Gastroesophageal sphincter (tissue), 3 donors: Measurements from ENCODE around the gene MRPL46.

Experiments used
- EP300 ChIP-seq: sonication (generic); formaldehyde crosslinking; IDR thresholded peaks from one replicate; pipeline ENCODE4 v1.6.1; 2017; ENCODE audit warnings: antibody characterized with exemption, mild to moderate bottlenecking
- POLR2A ChIP-seq, 2 donors: fragments of 450-650 bp; IDR thresholded peaks; one replicate each; pipeline ENCODE4 v1.6.1; 2017; ENCODE audit warnings: antibody characterized with exemption in 2 of 2, mild to moderate bottlenecking in 2 of 2, moderate library complexity in 1 of 2
- TF ChIP-seq, protein P1 (sequence below), 4 experiments: fragments of 200-600 bp in 2 of 4; fragments of 450-650 bp in 2 of 4; sonication (generic) in 1 of 4; IDR thresholded peaks; one replicate each; pipeline ENCODE4 v1.5.1; 2017 to 2019; ENCODE audit warnings: antibody characterized with exemption in 4 of 4, mild to moderate bottlenecking in 2 of 4, moderate library complexity in 2 of 4

DNA sequence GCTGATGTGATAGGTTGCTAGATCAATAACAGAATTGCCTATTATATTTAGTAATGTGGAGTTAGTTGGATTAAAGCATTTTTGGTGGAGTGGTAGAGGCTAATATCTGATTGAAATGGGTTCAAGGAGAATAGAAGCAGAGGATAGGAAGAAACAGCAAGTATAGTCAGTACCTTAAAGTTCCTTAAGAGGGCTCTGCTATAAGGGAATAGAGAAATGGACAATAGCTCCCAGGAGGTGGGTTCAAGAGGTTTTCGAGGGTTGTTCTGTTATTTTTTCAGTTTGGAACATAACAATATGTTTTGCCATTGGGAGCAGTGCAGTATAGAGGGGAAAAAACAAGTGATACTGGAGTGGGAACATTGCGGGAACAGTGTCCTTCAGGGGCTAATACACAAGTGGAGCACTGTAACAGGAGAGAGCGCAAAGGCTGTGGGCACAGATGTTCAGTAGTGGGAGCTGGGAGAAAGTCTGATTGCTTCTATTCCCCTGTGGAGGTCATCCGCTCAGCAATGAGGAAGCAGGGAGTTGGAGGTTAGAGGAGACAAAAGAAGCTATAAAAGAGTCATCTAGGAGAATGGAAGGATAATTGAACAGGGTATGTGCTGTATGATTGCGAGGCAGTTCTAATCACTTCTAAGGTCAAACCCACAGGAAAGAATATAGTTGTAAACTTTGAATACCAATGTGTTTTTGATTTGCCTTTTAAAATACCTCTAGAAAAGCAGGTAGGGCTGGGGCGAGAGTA, 3.6 kb upstream of the MRPL46 start:
- TF ChIP-seq, protein P1, sequence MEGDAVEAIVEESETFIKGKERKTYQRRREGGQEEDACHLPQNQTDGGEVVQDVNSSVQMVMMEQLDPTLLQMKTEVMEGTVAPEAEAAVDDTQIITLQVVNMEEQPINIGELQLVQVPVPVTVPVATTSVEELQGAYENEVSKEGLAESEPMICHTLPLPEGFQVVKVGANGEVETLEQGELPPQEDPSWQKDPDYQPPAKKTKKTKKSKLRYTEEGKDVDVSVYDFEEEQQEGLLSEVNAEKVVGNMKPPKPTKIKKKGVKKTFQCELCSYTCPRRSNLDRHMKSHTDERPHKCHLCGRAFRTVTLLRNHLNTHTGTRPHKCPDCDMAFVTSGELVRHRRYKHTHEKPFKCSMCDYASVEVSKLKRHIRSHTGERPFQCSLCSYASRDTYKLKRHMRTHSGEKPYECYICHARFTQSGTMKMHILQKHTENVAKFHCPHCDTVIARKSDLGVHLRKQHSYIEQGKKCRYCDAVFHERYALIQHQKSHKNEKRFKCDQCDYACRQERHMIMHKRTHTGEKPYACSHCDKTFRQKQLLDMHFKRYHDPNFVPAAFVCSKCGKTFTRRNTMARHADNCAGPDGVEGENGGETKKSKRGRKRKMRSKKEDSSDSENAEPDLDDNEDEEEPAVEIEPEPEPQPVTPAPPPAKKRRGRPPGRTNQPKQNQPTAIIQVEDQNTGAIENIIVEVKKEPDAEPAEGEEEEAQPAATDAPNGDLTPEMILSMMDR (IDR thresholded peaks at IDR 0.05) = no peak
- TF ChIP-seq POLR2A (IDR thresholded peaks at IDR 0.05) = no peak
- no peak for TF ChIP-seq EP300
